B cell (primary cell): ENCODE results near the gene ACSBG1. TPM values are rescaled to one million over a fixed set of nuclear protein-coding genes. Genes with fewer than 3 reads are reported as not detected.
A peak's percentile ranks its signal among the peaks of the same experiment; 100 is the strongest.

Experiments
- ATAC-seq: fragments of 200-7000 bp; cut with Tn5 transposase; one replicate; pipeline ENCODE4 v1.10.0; 2021; ENCODE audit warnings: low read depth, mild to moderate bottlenecking, moderate number of reproducible peaks, moderate library complexity
- CTCF ChIA-PET: fragments of 350-600 bp; sonication (Branson Sonifier 250); formaldehyde crosslinking; loops from one replicate; lab custom pipeline; 2021; ENCODE audit warnings: antibody characterized with exemption, inconsistent platforms; lab: Charles Lee
- POLR2A ChIA-PET: fragments of 350-600 bp; sonication (Branson Sonifier 250); formaldehyde crosslinking; loops from one replicate; lab custom pipeline; 2021; ENCODE audit warnings: antibody characterized with exemption; lab: Charles Lee
- DNase-seq: peaks from one replicate; pipeline ENCODE4 v3.0.0; 2013
- H2AFZ ChIP-seq: 2 replicates; pipeline ENCODE4 v1.6.1; 2012; ENCODE audit warnings: mild to moderate bottlenecking, low read depth, low read length; ENCODE audit not compliant: insufficient read depth, poor library complexity, severe bottlenecking
- H3K27ac ChIP-seq, 2 donors: 1 replicate in 1 of 2; 2 replicates in 1 of 2; pipeline ENCODE4 v1.5.1; 2012 to 2013; ENCODE audit warnings: low read length in 2 of 2, mild to moderate bottlenecking in 2 of 2, moderate library complexity in 1 of 2
- H3K27me3 ChIP-seq, 4 experiments: fragments of 200-600 bp in 1 of 4; sonication (generic) in 1 of 4; replicated peaks in 1 of 4; 1 replicate in 2 of 4; 2 replicates in 2 of 4; pipeline versions ENCODE4 v1.6.1 to v1.7.0; 2013 to 2016; ENCODE audit warnings: low read length in 3 of 4, mild to moderate bottlenecking in 2 of 4, mixed read lengths in 1 of 4, moderate library complexity in 1 of 4; ENCODE audit not compliant: insufficient read depth in 4 of 4, control insufficient read depth in 3 of 4; ENCODE audit errors: control extremely low read depth in 1 of 4
- H3K36me3 ChIP-seq, 2 experiments: replicated peaks in 1 of 2; 1 replicate in 1 of 2; 2 replicates in 1 of 2; pipeline versions ENCODE4 v1.6.1 to v1.7.1; 2013; ENCODE audit warnings: low read length in 1 of 2; ENCODE audit not compliant: insufficient read depth in 2 of 2, control insufficient read depth in 1 of 2; ENCODE audit errors: control extremely low read depth in 1 of 2, extremely low read depth in 1 of 2
- H3K4me1 ChIP-seq, 2 donors: fragments of 200-600 bp in 1 of 2; sonication (generic) in 1 of 2; 1 replicate in 1 of 2; 2 replicates in 1 of 2; pipeline versions ENCODE4 v1.5.1 to v1.6.1; 2013 to 2017; ENCODE audit warnings: low read length in 2 of 2; ENCODE audit not compliant: control insufficient read depth in 2 of 2, insufficient read depth in 2 of 2
- H3K4me2 ChIP-seq: replicated peaks from 2 replicates; pipeline ENCODE3; 2012; ENCODE audit warnings: mild to moderate bottlenecking, low read depth, low read length; ENCODE audit not compliant: poor library complexity, severe bottlenecking
- H3K4me3 ChIP-seq, 5 experiments: fragments of 200-600 bp in 1 of 5; sonication (generic) in 1 of 5; 1 replicate in 3 of 5; 2 replicates in 2 of 5; pipeline versions ENCODE4 v1.5.1 to v1.7.0; 2011 to 2016; ENCODE audit warnings: low read length in 4 of 5, mild to moderate bottlenecking in 4 of 5, low read depth in 2 of 5, control low read depth in 1 of 5, moderate library complexity in 1 of 5; ENCODE audit not compliant: insufficient read depth in 1 of 5; ENCODE audit errors: control extremely low read depth in 1 of 5, extremely low read depth in 1 of 5
- H3K79me2 ChIP-seq: fragments of 200-600 bp; sonication (generic); one replicate; pipeline ENCODE4 v1.6.0; 2016; ENCODE audit warnings: low read length; ENCODE audit not compliant: control insufficient read depth, insufficient read depth
- H3K9ac ChIP-seq: fragments of 200-600 bp; sonication (generic); 2 replicates; pipeline ENCODE4 v1.6.1; 2017; ENCODE audit warnings: mild to moderate bottlenecking, low read length, moderate library complexity
- H3K9me3 ChIP-seq, 3 donors: one replicate each; pipeline versions ENCODE4 v1.6.1 to v1.7.1; 2013; ENCODE audit warnings: low read length in 2 of 3; ENCODE audit not compliant: control insufficient read depth in 2 of 3, insufficient read depth in 1 of 3; ENCODE audit errors: control extremely low read depth in 1 of 3
- H4K20me1 ChIP-seq: 2 replicates; pipeline ENCODE4 v1.6.0; 2012; ENCODE audit warnings: mild to moderate bottlenecking, low read length; ENCODE audit not compliant: insufficient read depth, control insufficient read depth, poor library complexity, severe bottlenecking
- H3K27ac Mint-ChIP-seq: one replicate; pipeline ENCODE4 v1.8.0; 2021; ENCODE audit warnings: mixed read lengths
- H3K27me3 Mint-ChIP-seq: one replicate; pipeline ENCODE4 v1.8.0; 2021; ENCODE audit warnings: mixed read lengths
- H3K4me1 Mint-ChIP-seq: one replicate; pipeline ENCODE4 v1.8.0; 2021; ENCODE audit warnings: mixed read lengths
- H3K4me3 Mint-ChIP-seq: one replicate; pipeline ENCODE4 v1.8.0; 2021; ENCODE audit warnings: mixed read lengths
- H3K9me3 Mint-ChIP-seq: one replicate; pipeline ENCODE4 v1.8.0; 2022; ENCODE audit warnings: mixed read lengths; ENCODE audit not compliant: insufficient read depth
- EZH2 ChIP-seq: IDR thresholded peaks from 2 replicates; pipeline ENCODE4 v1.6.1; 2012; ENCODE audit warnings: borderline replicate concordance, low read depth, mild to moderate bottlenecking, moderate library complexity, low read length; ENCODE audit not compliant: insufficient read depth, poor library complexity, severe bottlenecking
- WGBS: methylation state at CpG from one replicate; pipeline ENCODE4 v1.1.5; 2013; ENCODE audit warnings: missing lambda C conversion rate; ENCODE audit not compliant: insufficient coverage; 5-methylcytosine and 5-hydroxymethylcytosine counted together
- intact Hi-C: fragments of 100-400 bp; cut with micrococcal nuclease; formaldehyde crosslinking; loops from one replicate; pipeline ENCODE4 v1.10.0; 2022
- polyA plus RNA-seq: library from polyadenylated mRNA; depleted of rRNA; stranded (reverse); fragments of >200 nt; gene quantifications from 2 replicates; pipeline ENCODE4 v1.2.3, GENCODE V29; 2012
- total RNA-seq, 2 donors: library from RNA; stranded (reverse); fragments of 120-200 nt in 1 of 2; gene quantifications; 1 replicate in 1 of 2; 2 replicates in 1 of 2; pipeline versions ENCODE4 v1.2.3 to v1.2.4, GENCODE V29; 2013 to 2022
- TF ChIP-seq, protein P1 (sequence below): fragments of 200-600 bp; IDR thresholded peaks from one replicate; pipeline ENCODE4 v1.8.0; 2022; ENCODE audit warnings: antibody characterized with exemption, mild to moderate bottlenecking

ACSBG1 gene
- total and polyA plus RNA-seq, 2 donors (not counting 1 experiment from before 2014, with no cell fraction given): 0.03 to 0.07 TPM

DNA sequence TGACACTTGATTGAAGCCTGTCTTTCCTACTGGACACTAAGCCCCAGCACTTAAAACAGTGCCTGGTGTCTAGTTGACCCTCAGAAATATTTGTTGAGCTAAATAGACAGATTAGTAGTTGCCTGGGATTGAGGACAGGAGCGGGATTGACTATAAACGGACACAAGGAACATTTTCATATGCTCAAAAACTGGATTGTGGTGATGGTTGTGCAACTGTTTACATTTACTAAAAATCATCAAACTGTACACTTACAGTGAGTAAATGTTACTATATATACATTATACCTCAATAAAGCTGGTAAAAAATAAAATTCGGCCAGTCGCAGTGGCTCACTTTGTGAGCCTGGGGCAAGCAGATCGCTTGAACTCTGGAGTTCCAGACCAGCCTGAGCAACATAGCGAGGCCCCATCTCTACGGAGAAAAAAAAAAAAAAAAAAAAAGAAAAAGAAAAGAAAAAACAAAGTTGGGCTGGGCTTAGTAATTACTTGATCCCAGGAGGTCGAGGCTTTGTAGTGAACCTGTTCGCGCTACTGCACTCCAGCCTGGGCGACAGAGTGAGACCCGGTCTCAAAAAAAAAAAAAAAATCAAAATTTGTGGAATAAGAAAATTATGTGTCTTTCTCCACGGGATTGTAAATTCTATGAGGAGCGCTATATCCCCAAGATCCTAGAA is 85.8 kb downstream of the ACSBG1 start:
- H3K27ac ChIP-seq: peak overlapping the region; percentile 32 to 80
- peak overlapping the region; percentile 85 for H3K4me2 ChIP-seq
- no peaks in the 10 kb centered on the region for H3K27me3 ChIP-seq
- ChIA-PET POLR2A (interaction anchor here (0.6 to 1.3 kb wide), 6 partner anchors 23 to 829 kb away, joined by 3 to 9 read pairs (median 3); partner anchors contain the start of gene PSMA4), CTCF (interaction anchor here (1.1 to 5.7 kb wide), 5 partner anchors 17 to 189 kb away, joined by 3 to 38 read pairs (median 5); partner anchors contain the start of gene CIB2)
- peak overlapping the region; percentile 85 for H2AFZ ChIP-seq
- H3K4me1 ChIP-seq: peaks cover 20 to 25% of the 10 kb centered on the region in 2 donors
- 15% methylated on average over 3 of the region's 14 CpGs for WGBS
- no peaks in the 10 kb centered on the region for H4K20me1 ChIP-seq
- Mint-ChIP-seq H3K27me3 (no peaks in the 10 kb centered on the region), H3K4me1 (peaks cover 41% of the 10 kb centered on the region), H3K9me3 (no peaks in the 10 kb centered on the region), H3K4me3 (peak overlapping the region; percentile 81), H3K27ac (peak overlapping the region; percentile 93)
- peak overlapping the region; percentile 63 to 93 (median 81) for H3K4me3 ChIP-seq
- H3K79me2 ChIP-seq: peaks cover 56% of the 10 kb centered on the region
- DNase-seq (peak; percentile 21), ATAC-seq (peak; percentile 4)
- H3K9me3 ChIP-seq: no peaks in the 10 kb centered on the region
- intact Hi-C loops: loop anchor here (1.0 kb wide), 4 partner anchors 17 to 290 kb away; partner anchors contain the start of genes CIB2 and IREB2
- H3K36me3 ChIP-seq: no peaks in the 10 kb centered on the region
- peak overlapping the region; percentile 96 for H3K9ac ChIP-seq
- no peak for TF ChIP-seq EZH2
- TF ChIP-seq, protein P1, sequence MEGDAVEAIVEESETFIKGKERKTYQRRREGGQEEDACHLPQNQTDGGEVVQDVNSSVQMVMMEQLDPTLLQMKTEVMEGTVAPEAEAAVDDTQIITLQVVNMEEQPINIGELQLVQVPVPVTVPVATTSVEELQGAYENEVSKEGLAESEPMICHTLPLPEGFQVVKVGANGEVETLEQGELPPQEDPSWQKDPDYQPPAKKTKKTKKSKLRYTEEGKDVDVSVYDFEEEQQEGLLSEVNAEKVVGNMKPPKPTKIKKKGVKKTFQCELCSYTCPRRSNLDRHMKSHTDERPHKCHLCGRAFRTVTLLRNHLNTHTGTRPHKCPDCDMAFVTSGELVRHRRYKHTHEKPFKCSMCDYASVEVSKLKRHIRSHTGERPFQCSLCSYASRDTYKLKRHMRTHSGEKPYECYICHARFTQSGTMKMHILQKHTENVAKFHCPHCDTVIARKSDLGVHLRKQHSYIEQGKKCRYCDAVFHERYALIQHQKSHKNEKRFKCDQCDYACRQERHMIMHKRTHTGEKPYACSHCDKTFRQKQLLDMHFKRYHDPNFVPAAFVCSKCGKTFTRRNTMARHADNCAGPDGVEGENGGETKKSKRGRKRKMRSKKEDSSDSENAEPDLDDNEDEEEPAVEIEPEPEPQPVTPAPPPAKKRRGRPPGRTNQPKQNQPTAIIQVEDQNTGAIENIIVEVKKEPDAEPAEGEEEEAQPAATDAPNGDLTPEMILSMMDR: no peak

DNA sequence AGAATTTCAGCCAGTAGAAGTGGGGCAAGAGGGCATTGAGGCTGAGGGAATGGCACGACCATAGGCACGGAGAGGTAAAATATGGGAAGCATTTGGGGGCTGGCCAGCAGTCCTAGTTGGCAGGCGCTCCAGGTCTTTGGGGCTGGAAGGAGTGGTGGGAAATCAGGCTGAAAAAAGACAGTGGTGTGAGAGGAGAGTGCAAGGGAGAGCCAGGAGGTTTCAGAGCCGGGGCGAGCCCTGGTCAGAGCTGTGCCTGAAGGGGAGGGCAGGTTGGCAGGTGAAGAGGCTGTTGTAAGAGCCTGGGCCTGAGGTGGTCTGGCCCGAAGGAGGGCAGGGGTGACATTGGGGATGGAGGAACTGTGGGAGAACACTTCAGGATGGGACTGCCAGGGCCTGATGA is 86.8 kb downstream of the ACSBG1 start:
- DNase-seq: no peak
- H3K9me3 ChIP-seq: no peaks in the 10 kb centered on the region
- no peak overlapping the region for H3K27ac ChIP-seq
- ChIA-PET POLR2A (no interaction called here), CTCF (interaction anchor here (1.1 to 5.7 kb wide), 5 partner anchors 16 to 188 kb away, joined by 3 to 38 read pairs (median 5); partner anchors contain the start of gene CIB2)
- H4K20me1 ChIP-seq: no peaks in the 10 kb centered on the region
- H3K79me2 ChIP-seq: peaks cover 47% of the 10 kb centered on the region
- intact Hi-C loops: no loop called here
- peak overlapping the region; percentile 37 for H3K27ac Mint-ChIP-seq
- no peak overlapping the region for H3K9ac ChIP-seq
- no peak overlapping the region for H3K4me2 ChIP-seq
- peaks cover 32% of the 10 kb centered on the region for H3K4me1 Mint-ChIP-seq
- TF ChIP-seq EZH2: no peak
- TF ChIP-seq, protein P1: no peak
- no peaks in the 10 kb centered on the region for H3K27me3 ChIP-seq
- peak overlapping the region; percentile 81 for H3K4me3 Mint-ChIP-seq
- H3K4me3 ChIP-seq: no peak overlapping the region
- 99% methylated on average over 6 of the region's 6 CpGs for WGBS
- H3K27me3 Mint-ChIP-seq: no peaks in the 10 kb centered on the region
- H3K4me1 ChIP-seq: peaks cover 20 to 25% of the 10 kb centered on the region in 2 donors
- no peak for ATAC-seq
- no peak overlapping the region for H2AFZ ChIP-seq
- no peaks in the 10 kb centered on the region for H3K9me3 Mint-ChIP-seq
- H3K36me3 ChIP-seq: no peaks in the 10 kb centered on the region
